ENCODE measurements around the gene LAT. TPM values are rescaled to one million over a fixed set of nuclear protein-coding genes. Genes with fewer than 3 reads are reported as not detected.

Gene LAT
- total RNA-seq, 1 experiment from 2014 or later: 4.3 TPM

DNA sequence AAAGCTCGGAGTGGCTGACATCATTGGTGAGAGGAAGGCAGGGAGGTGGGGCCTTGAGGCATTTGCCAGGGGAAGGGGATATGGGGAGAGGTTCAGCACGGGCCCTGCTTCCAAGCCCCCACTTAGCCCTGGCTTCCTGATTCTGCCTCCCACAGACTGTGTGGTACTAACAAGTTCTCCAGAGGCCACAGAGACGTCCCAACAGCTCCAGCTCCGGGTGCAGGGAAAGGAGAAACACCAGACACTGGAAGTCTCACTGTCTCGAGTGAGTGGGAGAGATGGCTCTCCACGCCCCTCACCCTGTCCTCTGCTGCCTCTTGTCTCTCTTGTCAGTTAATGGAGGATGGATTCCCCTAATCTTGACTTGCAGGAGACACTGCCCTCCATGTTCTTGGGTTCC, 26.0 kb upstream of the LAT start:
- Histone ChIP-seq H2BK120ac (ENCODE audit: low read depth, low read length, poor library complexity, severe bottlenecking) (no peak overlapping the region), H3K79me2 (ENCODE audit: insufficient read depth, low read length) (no peaks in the 10 kb centered on the region), H3K9me3 (ENCODE audit: control insufficient read depth, low read depth, low read length) (no peaks in the 10 kb centered on the region), H4K5ac (ENCODE audit: insufficient read length, low read depth, low read length) (no peak overlapping the region), H3K27me3 (ENCODE audit: insufficient read depth, low read length) (no peaks in the 10 kb centered on the region), H3K18ac (ENCODE audit: insufficient read length, low read depth, low read length) (no peak overlapping the region), H3K4me2 (ENCODE audit: insufficient read depth, insufficient read length, low read length) (no peak overlapping the region), H3K27ac (ENCODE audit: insufficient read length, low read depth, low read length) (no peak overlapping the region), H3K4me1 (ENCODE audit: insufficient read depth, low read length) (no peaks in the 10 kb centered on the region), H2AK5ac (ENCODE audit: insufficient read length, low read length) (no peak overlapping the region), H3K23me2 (ENCODE audit: insufficient read length, low read depth, low read length, poor library complexity, severe bottlenecking) (no peaks in the 10 kb centered on the region), H3K56ac (ENCODE audit: insufficient read length, low read depth, low read length) (no peak overlapping the region), H4K8ac (replicated peaks; ENCODE audit: insufficient read length, low read depth, low read length) (no peak overlapping the region), H2BK5ac (ENCODE audit: insufficient read length, low read length) (no peak overlapping the region), H4K20me1 (ENCODE audit: control insufficient read depth, insufficient read depth, insufficient read length) (no peaks in the 10 kb centered on the region), H3K4ac (ENCODE audit: low read depth, low read length) (no peak overlapping the region), H3K79me1 (ENCODE audit: insufficient read depth, low read depth, low read length, poor library complexity, severe bottlenecking) (no peaks in the 10 kb centered on the region), H3T11ph (ENCODE audit: low read length) (no peak overlapping the region), H3K9ac (ENCODE audit: extremely low read depth, insufficient read length, low read length) (no peak overlapping the region), H4K91ac (ENCODE audit: insufficient read length, low read depth, low read length) (no peak overlapping the region), H2BK20ac (ENCODE audit: low read depth, low read length, poor library complexity, severe bottlenecking) (no peak overlapping the region), H3K14ac (ENCODE audit: insufficient read depth, low read length) (no peak overlapping the region), H3K23ac (ENCODE audit: insufficient read length, low read depth, low read length) (no peak overlapping the region), H2BK15ac (ENCODE audit: low read depth, low read length) (no peak overlapping the region), H2BK12ac (ENCODE audit: insufficient read length, low read depth, low read length) (no peak overlapping the region), H2AFZ (ENCODE audit: low read length) (no peak overlapping the region)
- TF ChIP-seq CTCF (conservative IDR thresholded peaks at IDR 0.05): no peak
- Mint-ChIP-seq H3K9me3 (no peaks in the 10 kb centered on the region), H3K36me3 (ENCODE audit: insufficient read depth in 1 of 3, low read depth in 3 of 3) (peaks cover 55 to 87% (median 85%) of the 10 kb centered on the region in 3 experiments; a peak in 6 of 7 replicates), H3K27me3 (ENCODE audit: low read depth) (no peaks in the 10 kb centered on the region), H3K4me1 (no peaks in the 10 kb centered on the region), H3K27ac (no peak overlapping the region), H3K4me3 (no peak overlapping the region)
- DNase-seq: no peak
- WGBS (ENCODE audit: extremely low coverage, insufficient read length, low lambda C conversion rate): no CpG with 5 or more reads among the region's 6 CpGs
